Osteoblast (primary cell): ENCODE measurements around the gene MRPL16. TPM values are rescaled to one million over a fixed set of nuclear protein-coding genes. Genes with fewer than 3 reads are reported as not detected.
"Not testable (repeated sequence)": the region's sequence is repeated elsewhere in the genome, so short reads cannot be mapped to it uniquely, and the experiment has no call there.

Experiments used
- DNase-seq: peaks from one replicate; pipeline ENCODE4 v3.0.0; 2011; ENCODE audit warnings: low spot score, mixed read lengths; ENCODE audit not compliant: insufficient read length; ENCODE audit errors: missing footprints
- H2AFZ ChIP-seq: 2 replicates; pipeline ENCODE4 v1.6.0; 2011; ENCODE audit warnings: mild to moderate bottlenecking, low read length
- H3K27ac ChIP-seq: 2 replicates; pipeline ENCODE4 v1.5.1; 2011; ENCODE audit warnings: mild to moderate bottlenecking, low read depth, low read length, moderate library complexity
- H3K27me3 ChIP-seq: 2 replicates; pipeline ENCODE4 v1.6.0; 2012; ENCODE audit warnings: mild to moderate bottlenecking, control low read depth, inconsistent platforms, low read length, moderate library complexity; ENCODE audit not compliant: insufficient read depth
- H3K36me3 ChIP-seq: 2 replicates; pipeline ENCODE4 v1.5.1; 2011; ENCODE audit warnings: mild to moderate bottlenecking, low read length, control low read depth, moderate library complexity; ENCODE audit not compliant: insufficient read depth
- H3K4me1 ChIP-seq: 2 replicates; pipeline ENCODE4 v1.5.1; 2011; ENCODE audit warnings: mild to moderate bottlenecking, low read length, control low read depth, moderate library complexity; ENCODE audit not compliant: insufficient read depth
- H3K4me2 ChIP-seq: 2 replicates; pipeline ENCODE4 v1.6.0; 2011; ENCODE audit warnings: mild to moderate bottlenecking, low read length; ENCODE audit not compliant: insufficient read depth
- H3K4me3 ChIP-seq: fragments of 200-600 bp; sonication (generic); 3 replicates; pipeline ENCODE4 v1.5.1; 2012; ENCODE audit warnings: mild to moderate bottlenecking, low read length, inconsistent platforms; ENCODE audit not compliant: insufficient read depth
- H3K79me2 ChIP-seq: 2 replicates; pipeline ENCODE4 v1.6.0; 2012; ENCODE audit warnings: mild to moderate bottlenecking, low read length, control low read depth, inconsistent platforms; ENCODE audit not compliant: insufficient read depth
- H3K9me3 ChIP-seq: 2 replicates; pipeline ENCODE4 v1.5.1; 2011; ENCODE audit warnings: low read depth, low read length, control low read depth
- H4K20me1 ChIP-seq: 2 replicates; pipeline ENCODE4 v1.6.0; 2012; ENCODE audit warnings: mild to moderate bottlenecking, low read length, control low read depth; ENCODE audit not compliant: insufficient read depth
- CTCF ChIP-seq: IDR thresholded peaks from 2 replicates; pipeline ENCODE4 v1.5.1; 2011; ENCODE audit warnings: mild to moderate bottlenecking, low read depth, low read length, moderate library complexity; ENCODE audit errors: extremely low read depth
- total RNA-seq: library from RNA; depleted of rRNA; stranded (reverse); fragments of >200 nt; gene quantifications from 2 replicates; pipeline ENCODE4 v1.2.3, GENCODE V29; 2012

MRPL16 gene
- total RNA-seq: 31.5 and 32.9 TPM in 2 replicates

GRCh38 chr11:59810189-59810910 is at the start of gene MRPL16:
TSS of gene MRPL16 (minus strand) at chr11:59810778. CDS start at chr11:59810658, 120 bp downstream.
- Histone ChIP-seq H2AFZ (peak within 1 kb of the TSS; percentile 91), H3K36me3 (peaks cover 25% of the 10 kb centered on the region), H3K27ac (peak within 1 kb of the TSS; percentile 77), H3K79me2 (peaks cover 12% of the 10 kb centered on the region), H3K27me3 (no peaks in the 10 kb centered on the region), H4K20me1 (no peaks in the 10 kb centered on the region), H3K4me3 (peak within 1 kb of the TSS; percentile 99), H3K9me3 (no peaks in the 10 kb centered on the region), H3K4me2 (peak within 1 kb of the TSS; percentile 84), H3K4me1 (peaks cover 9% of the 10 kb centered on the region)
- peak; percentile 92 for DNase-seq
- no peak for TF ChIP-seq CTCF

- peak; percentile 13 for DNase-seq
- Histone ChIP-seq H3K4me2 (no peak overlapping the region), H3K4me1 (no peaks in the 10 kb centered on the region), H3K27me3 (no peaks in the 10 kb centered on the region), H3K27ac (no peak overlapping the region), H3K79me2 (no peaks in the 10 kb centered on the region), H2AFZ (no peak overlapping the region), H3K4me3 (no peak overlapping the region), H4K20me1 (no peaks in the 10 kb centered on the region), H3K36me3 (no peaks in the 10 kb centered on the region), H3K9me3 (no peaks in the 10 kb centered on the region)
- TF ChIP-seq CTCF: no peak
Observed at GRCh38 chr11:59859673-59860072, 49.1 kb upstream of the MRPL16 start.

GRCh38 chr11:59857439-59858434 is 47.2 kb upstream of the MRPL16 start:
- H3K4me2 ChIP-seq: no peak overlapping the region
- no peaks in the 10 kb centered on the region for H3K36me3 ChIP-seq
- H3K4me3 ChIP-seq: no peak overlapping the region
- no peaks in the 10 kb centered on the region for H3K9me3 ChIP-seq
- no peaks in the 10 kb centered on the region for H4K20me1 ChIP-seq
- H2AFZ ChIP-seq: no peak overlapping the region
- H3K27ac ChIP-seq: no peak overlapping the region
- H3K79me2 ChIP-seq: no peaks in the 10 kb centered on the region
- no peak for TF ChIP-seq CTCF
- no peaks in the 10 kb centered on the region for H3K4me1 ChIP-seq
- H3K27me3 ChIP-seq: no peaks in the 10 kb centered on the region
- DNase-seq: no peak

- Histone ChIP-seq H3K4me3 (no peak overlapping the region), H4K20me1 (no peaks in the 10 kb centered on the region), H3K79me2 (no peaks in the 10 kb centered on the region), H3K27ac (no peak overlapping the region), H3K4me2 (no peak overlapping the region), H3K27me3 (no peaks in the 10 kb centered on the region), H3K36me3 (no peaks in the 10 kb centered on the region), H3K4me1 (no peaks in the 10 kb centered on the region), H2AFZ (no peak overlapping the region), H3K9me3 (no peaks in the 10 kb centered on the region)
- no peak for TF ChIP-seq CTCF
- DNase-seq: no peak
Observed at GRCh38 chr11:59854871-59855270, 44.3 kb upstream of the MRPL16 start.

- not testable (repeated sequence) for H3K36me3 ChIP-seq, H3K4me2 ChIP-seq, H3K4me3 ChIP-seq, H3K79me2 ChIP-seq, H3K27me3 ChIP-seq, H3K9me3 ChIP-seq, H3K4me1 ChIP-seq, DNase-seq, H4K20me1 ChIP-seq, H3K27ac ChIP-seq, H2AFZ ChIP-seq
Observed at GRCh38 chr11:59851416-59851815, 40.8 kb upstream of the MRPL16 start.
